HepG2 (cell line): ENCODE data around the gene SH2D7. TPM values are rescaled to one million over a fixed set of nuclear protein-coding genes. Genes with fewer than 3 reads are reported as not detected.

Source experiments
- AKAP8 ChIP-seq: sonication (generic); formaldehyde crosslinking; IDR thresholded peaks from 2 replicates; pipeline ENCODE4 v1.5.1; 2020; ENCODE audit warnings: mild to moderate bottlenecking, missing genetic modification reagents
- ARNTL ChIP-seq: sonication (generic); formaldehyde crosslinking; IDR thresholded peaks from 2 replicates; pipeline ENCODE4 v1.4.0; 2020; ENCODE audit warnings: mild to moderate bottlenecking, missing genetic modification reagents
- ASH2L ChIP-seq: fragments of 300-600, 200-600 bp; sonication (generic); IDR thresholded peaks from 2 replicates; pipeline ENCODE4 v1.7.0; 2017; ENCODE audit warnings: low read depth, mild to moderate bottlenecking, moderate library complexity, mixed read lengths, low read length; ENCODE audit not compliant: insufficient read length
- ATF2 ChIP-seq: sonication (generic); formaldehyde crosslinking; IDR thresholded peaks from 2 replicates; pipeline ENCODE4 v1.4.0; 2020; ENCODE audit warnings: missing genetic modification reagents
- ATF4 ChIP-seq, 2 experiments: fragments of 450-650 bp in 1 of 2; sonication (generic) in 1 of 2; formaldehyde crosslinking; IDR thresholded peaks; 2 replicates each; pipeline versions ENCODE4 v1.5.0 to v1.8.0; 2020 to 2022; ENCODE audit warnings: mild to moderate bottlenecking in 1 of 2, missing genetic modification reagents in 1 of 2
- CREM ChIP-seq, 2 experiments: sonication (generic) in 1 of 2; formaldehyde crosslinking in 1 of 2; IDR thresholded peaks; 2 replicates each; pipeline versions ENCODE4 v1.4.0 to v1.6.1; 2016 to 2020; ENCODE audit warnings: antibody characterized with exemption in 1 of 2, mild to moderate bottlenecking in 1 of 2, missing genetic modification reagents in 1 of 2
- EP300 ChIP-seq, 3 experiments: sonication (generic) in 1 of 3; formaldehyde crosslinking in 1 of 3; IDR thresholded peaks; 2 replicates each; pipeline versions ENCODE4 v1.5.1 to v1.6.1; 2011 to 2020; ENCODE audit warnings: low read depth in 2 of 3, low read length in 2 of 3, borderline replicate concordance in 1 of 3, improper control_type of control experiment in 1 of 3, mild to moderate bottlenecking in 1 of 3, missing genetic modification reagents in 1 of 3, moderate library complexity in 1 of 3
- FOXP1 ChIP-seq, 2 experiments: fragments of 450-650 bp in 1 of 2; IDR thresholded peaks; 2 replicates each; pipeline ENCODE4 v1.6.1; 2017 to 2018; ENCODE audit warnings: antibody characterized with exemption in 1 of 2
- GPN1 ChIP-seq: sonication (generic); formaldehyde crosslinking; IDR thresholded peaks from 2 replicates; pipeline ENCODE4 v1.5.1; 2020; ENCODE audit warnings: missing genetic modification reagents, borderline replicate concordance
- HNF1A ChIP-seq, 2 experiments: sonication (generic) in 1 of 2; formaldehyde crosslinking in 1 of 2; IDR thresholded peaks; 2 replicates each; pipeline versions ENCODE4 v1.4.0 to v1.6.1; 2016 to 2020; ENCODE audit warnings: borderline replicate concordance in 1 of 2, low read depth in 1 of 2, mild to moderate bottlenecking in 1 of 2, missing genetic modification reagents in 1 of 2
- HOXA3 ChIP-seq: sonication (generic); formaldehyde crosslinking; IDR thresholded peaks from 2 replicates; pipeline ENCODE4 v1.5.0; 2020; ENCODE audit warnings: missing genetic modification reagents
- MYC ChIP-seq: sonication (generic); formaldehyde crosslinking; IDR thresholded peaks from 2 replicates; pipeline ENCODE4 v1.9.0; 2021; ENCODE audit warnings: missing genetic modification reagents, borderline replicate concordance
- NCOR1 ChIP-seq: fragments of 200-600 bp; sonication (generic); IDR thresholded peaks from 2 replicates; pipeline ENCODE4 v1.7.0; 2017; ENCODE audit warnings: antibody characterized with exemption, low read length, borderline replicate concordance
- RNF2 ChIP-seq: fragments of 450-650 bp; conservative IDR thresholded peaks from 2 replicates; pipeline ENCODE4 v1.6.1; 2016; ENCODE audit warnings: low read depth
- SMC3 ChIP-seq: IDR thresholded peaks from 2 replicates; pipeline ENCODE4 v1.6.1; 2011; ENCODE audit warnings: low read length, improper control_type of control experiment
- SOX5 ChIP-seq: IDR thresholded peaks from 2 replicates; pipeline ENCODE4 v1.6.1; 2016; ENCODE audit warnings: borderline replicate concordance
- SSRP1 ChIP-seq: IDR thresholded peaks from 2 replicates; pipeline ENCODE4 v1.6.1; 2016; ENCODE audit warnings: control low read depth
- TOE1 ChIP-seq: sonication (generic); formaldehyde crosslinking; IDR thresholded peaks from 2 replicates; pipeline ENCODE4 v1.4.0; 2020; ENCODE audit warnings: mild to moderate bottlenecking, missing genetic modification reagents
- YEATS2 ChIP-seq: sonication (generic); formaldehyde crosslinking; IDR thresholded peaks from 2 replicates; pipeline ENCODE4 v1.4.0; 2020; ENCODE audit warnings: missing genetic modification reagents, borderline replicate concordance
- ZEB1 ChIP-seq: IDR thresholded peaks from 2 replicates; pipeline ENCODE4 v1.6.1; 2012; ENCODE audit warnings: mild to moderate bottlenecking, low read depth, inconsistent platforms; ENCODE audit not compliant: insufficient replicate concordance
- ZKSCAN8 ChIP-seq: IDR thresholded peaks from 2 replicates; pipeline ENCODE4 v1.6.1; 2016; ENCODE audit warnings: borderline replicate concordance, missing genetic modification reagents, missing compliant biosample characterization
- ZNF570 ChIP-seq: sonication (generic); formaldehyde crosslinking; IDR thresholded peaks from 2 replicates; pipeline ENCODE4 v1.4.0; 2020; ENCODE audit warnings: mild to moderate bottlenecking, missing genetic modification reagents, borderline replicate concordance
- ZNF792 ChIP-seq: IDR thresholded peaks from 2 replicates; pipeline ENCODE4 v1.6.1; 2016
- polyA plus RNA-seq, 8 experiments: library from polyadenylated mRNA; depleted of rRNA in 3 of 8; stranded (reverse) in 7 of 8; unstranded in 1 of 8; fragments of >200 nt; fragmentation: Illumina TruSeq in 4 of 8; extraction: Trizol in 4 of 8; gene quantifications; 2 replicates each; pipeline versions ENCODE4 v1.2.1 to v1.2.3, GENCODE V29; 2011 to 2016; ENCODE audit warnings: low read depth in 4 of 8, missing spikeins in 1 of 8, mixed read lengths in 1 of 8; ENCODE audit not compliant: insufficient read depth in 1 of 8
- total RNA-seq, 5 experiments: library from RNA; depleted of rRNA; stranded (reverse); fragments of >200 nt; fragmentation: Illumina TruSeq; extraction: Trizol; gene quantifications; 2 replicates each; pipeline ENCODE4 v1.2.3, GENCODE V29; 2016; ENCODE audit warnings: low read depth in 1 of 5

SH2D7 gene
- total and polyA plus RNA-seq, 2 of the 13 experiments (the other 11 are each of a cell fraction or from before 2014, with no cell fraction given): not detected

GRCh38 chr15:78065284-78065872 lies 27.0 kb upstream of the SH2D7 start (continued):
- TF ChIP-seq HNF1A (IDR thresholded peaks at IDR 0.05; ENCODE audit: low read depth) (peak; percentile 67), HNF1A (CRISPR knock-in tag; IDR thresholded peaks at IDR 0.05; ENCODE audit: borderline replicate concordance) (peak; percentile 87; the same call in 1 of the 2 replicates), SMC3 (peak; percentile 40; the same call in 1 of the 2 replicates), ATF2 (peak; percentile 94; the same call in 1 of the 2 replicates), TOE1 (no peak), SSRP1 (CRISPR knock-in tag) (peak; percentile 84), ZNF570 (CRISPR knock-in tag) (0 out of 2 replicates have a peak, but pooled peaks have one; percentile 69), AKAP8 (CRISPR knock-in tag) (0 out of 2 replicates have a peak, but pooled peaks have one; percentile 44), MYC (CRISPR knock-in tag) (peak; percentile 88; the same call in 1 of the 2 replicates), ZNF792 (CRISPR knock-in tag) (peak; percentile 95), ZKSCAN8 (peak; percentile 91; the same call in 1 of the 2 replicates), SOX5 (CRISPR knock-in tag) (peak; percentile 99), CREM (IDR thresholded peaks at IDR 0.05) (peak; percentile 80), CREM (CRISPR knock-in tag; IDR thresholded peaks at IDR 0.05) (no peak), ARNTL (CRISPR knock-in tag) (peak; percentile 94), ATF4 (CRISPR knock-in tag; IDR thresholded peaks at IDR 0.05) (peak in 1 of 2 experiments; percentile 88; a peak in 2 of 4 replicates), YEATS2 (peak; percentile 76), ASH2L (peak; percentile 79), NCOR1 (peak; percentile 91; the same call in 1 of the 2 replicates), FOXP1 (IDR thresholded peaks at IDR 0.05) (0 out of 2 replicates have a peak, but pooled peaks have one; percentile 53), FOXP1 (CRISPR knock-in tag; IDR thresholded peaks at IDR 0.05) (peak; percentile 86), GPN1 (CRISPR knock-in tag) (no peak), EP300 (IDR thresholded peaks at IDR 0.05; ENCODE audit: low read depth in 2 of 2, low read length in 2 of 2) (peak; percentile 78 to 92), EP300 (CRISPR knock-in tag; IDR thresholded peaks at IDR 0.05; ENCODE audit: borderline replicate concordance) (peak; percentile 97), ZEB1 (no peak), RNF2 (peak; percentile 61; the same call in 1 of the 2 replicates), HOXA3 (CRISPR knock-in tag) (peak; percentile 79)
